Tibial nerve (tissue), 4 donors: ENCODE results near the gene LAMTOR5.

Source experiments
- EP300 ChIP-seq, 2 donors: sonication (generic); formaldehyde crosslinking; IDR thresholded peaks; one replicate each; pipeline ENCODE4 v1.6.1; 2017; ENCODE audit warnings: antibody characterized with exemption in 2 of 2, mild to moderate bottlenecking in 1 of 2
- POLR2A ChIP-seq, 2 donors: fragments of 450-650 bp; IDR thresholded peaks; one replicate each; pipeline ENCODE4 v1.6.1; 2017; ENCODE audit warnings: antibody characterized with exemption in 2 of 2, mild to moderate bottlenecking in 2 of 2, moderate library complexity in 2 of 2
- TF ChIP-seq, protein P1 (sequence below), 5 experiments: fragments of 200-600 bp in 3 of 5; fragments of 450-650 bp in 2 of 5; sonication (generic) in 3 of 5; IDR thresholded peaks; one replicate each; pipeline ENCODE4 v1.5.1; 2016 to 2019; ENCODE audit warnings: antibody characterized with exemption in 5 of 5, mild to moderate bottlenecking in 3 of 5, moderate library complexity in 2 of 5

DNA sequence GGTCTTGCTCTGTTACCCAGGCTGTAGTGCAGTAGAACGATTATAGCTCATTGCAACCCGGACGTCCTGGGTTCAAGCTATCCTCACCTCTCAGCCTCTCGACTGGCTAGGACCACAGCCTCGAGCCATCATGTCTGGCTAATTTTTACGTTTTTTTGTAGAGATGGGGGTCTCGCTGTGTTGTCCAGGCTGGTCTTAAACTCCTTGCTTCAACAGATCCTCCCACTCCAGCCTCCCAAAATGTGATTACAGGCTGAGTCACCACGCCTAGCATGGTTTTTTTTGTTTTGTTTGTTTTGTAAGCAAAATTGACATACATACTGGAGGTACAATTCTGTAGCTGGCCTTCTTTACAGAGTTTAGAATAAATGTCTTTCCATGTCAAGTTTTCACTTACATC is 994 bp upstream of the LAMTOR5 start:
- TF ChIP-seq, protein P1, sequence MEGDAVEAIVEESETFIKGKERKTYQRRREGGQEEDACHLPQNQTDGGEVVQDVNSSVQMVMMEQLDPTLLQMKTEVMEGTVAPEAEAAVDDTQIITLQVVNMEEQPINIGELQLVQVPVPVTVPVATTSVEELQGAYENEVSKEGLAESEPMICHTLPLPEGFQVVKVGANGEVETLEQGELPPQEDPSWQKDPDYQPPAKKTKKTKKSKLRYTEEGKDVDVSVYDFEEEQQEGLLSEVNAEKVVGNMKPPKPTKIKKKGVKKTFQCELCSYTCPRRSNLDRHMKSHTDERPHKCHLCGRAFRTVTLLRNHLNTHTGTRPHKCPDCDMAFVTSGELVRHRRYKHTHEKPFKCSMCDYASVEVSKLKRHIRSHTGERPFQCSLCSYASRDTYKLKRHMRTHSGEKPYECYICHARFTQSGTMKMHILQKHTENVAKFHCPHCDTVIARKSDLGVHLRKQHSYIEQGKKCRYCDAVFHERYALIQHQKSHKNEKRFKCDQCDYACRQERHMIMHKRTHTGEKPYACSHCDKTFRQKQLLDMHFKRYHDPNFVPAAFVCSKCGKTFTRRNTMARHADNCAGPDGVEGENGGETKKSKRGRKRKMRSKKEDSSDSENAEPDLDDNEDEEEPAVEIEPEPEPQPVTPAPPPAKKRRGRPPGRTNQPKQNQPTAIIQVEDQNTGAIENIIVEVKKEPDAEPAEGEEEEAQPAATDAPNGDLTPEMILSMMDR (IDR thresholded peaks at IDR 0.05) = no peak
- TF ChIP-seq EP300 (IDR thresholded peaks at IDR 0.05) (no peak), POLR2A (IDR thresholded peaks at IDR 0.05) (no peak)
